HEK293T (cell line): ENCODE results near the gene G6PD.

Source experiments
- ARNT ChIP-seq: fragments of 450-650 bp; IDR thresholded peaks from 2 replicates; pipeline ENCODE4 v1.6.1; 2017; ENCODE audit warnings: mild to moderate bottlenecking
- BHLHE40 ChIP-seq: fragments of 450-650 bp; IDR thresholded peaks from 2 replicates; pipeline ENCODE4 v1.6.1; 2016; ENCODE audit warnings: mild to moderate bottlenecking, moderate library complexity, borderline replicate concordance
- FOXA1 ChIP-seq: fragments of 450-650 bp; IDR thresholded peaks from 2 replicates; pipeline ENCODE4 v1.6.1; 2016; ENCODE audit warnings: mild to moderate bottlenecking
- FOXM1 ChIP-seq: fragments of 450-650 bp; IDR thresholded peaks from 2 replicates; pipeline ENCODE4 v1.6.1; 2017; ENCODE audit warnings: mild to moderate bottlenecking, borderline replicate concordance

DNA sequence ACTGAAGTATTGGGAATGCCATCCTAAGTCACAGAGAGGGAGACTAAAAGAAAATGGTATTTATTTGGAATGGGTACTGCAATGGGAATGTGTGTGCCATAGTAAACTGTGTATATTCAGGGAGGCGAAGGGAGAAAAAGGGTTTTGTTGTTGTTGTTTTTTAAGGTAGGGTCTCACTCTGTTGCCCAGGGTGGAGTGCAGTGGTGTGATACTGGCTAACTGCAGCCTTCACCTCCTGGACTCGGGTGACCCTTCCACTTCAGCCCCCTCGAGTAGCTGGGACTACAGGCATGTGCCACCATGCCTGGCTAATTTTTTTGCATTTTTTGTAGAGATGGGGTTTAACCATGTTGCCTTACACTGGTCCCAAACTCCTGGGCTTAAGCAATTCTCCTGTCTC lies 51.9 kb downstream of the G6PD start:
- no peak for TF ChIP-seq ARNT
- TF ChIP-seq BHLHE40, result no peak
- TF ChIP-seq FOXM1, result no peak
- no peak for TF ChIP-seq FOXA1
